ENCODE data around the gene MAGEA10.

- TF ChIP-seq CTCF (conservative IDR thresholded peaks at IDR 0.05; ENCODE audit: low read depth, low read length): no peak
- TF ChIP-seq EZH2 (IDR thresholded peaks at IDR 0.05; ENCODE audit: borderline replicate concordance, low read depth, low read length, poor library complexity, severe bottlenecking): no peak
These were observed 1.2 kb upstream of the MAGEA10 start for GRCh38 chrX:152139589-152139988.
